H1 (cell line): ENCODE results near the gene KRTAP19-6. TPM values are rescaled to one million over a fixed set of nuclear protein-coding genes. Genes with fewer than 3 reads are reported as not detected.

Experiments
- CTCF ChIA-PET: fragments of 300-600 bp; sonication (Branson Sonifier 250); formaldehyde crosslinking; loops from one replicate; lab custom pipeline; 2021; ENCODE audit not compliant: partially characterized antibody; lab: Charles Lee
- POLR2A ChIA-PET: fragments of 300-600 bp; sonication (Branson Sonifier 250); formaldehyde crosslinking; loops from one replicate; lab custom pipeline; 2021; ENCODE audit warnings: inconsistent platforms; ENCODE audit not compliant: partially characterized antibody; lab: Charles Lee
- DNase-seq, 2 experiments: peaks; one replicate each; pipeline versions ENCODE4 v3.0.0 to v3.0.0-alpha.2; 2010 to 2022; ENCODE audit warnings: low spot score in 2 of 2, low read depth in 1 of 2, mixed read lengths in 1 of 2
- FAIRE-seq: peaks from 2 replicates; lab custom pipeline; 2011; peaks lifted over from hg19 to GRCh38; lab: Jason Lieb, UNC
- H2AFZ ChIP-seq: 2 replicates; pipeline ENCODE4 v1.8.1; 2012; ENCODE audit warnings: low read length, inconsistent platforms
- H2AK5ac ChIP-seq: 2 replicates; pipeline ENCODE4 v1.6.1; 2013; ENCODE audit warnings: low read depth, low read length
- H2BK120ac ChIP-seq: replicated peaks from 2 replicates; pipeline ENCODE3; 2013; ENCODE audit warnings: low read depth, low read length, inconsistent platforms
- H2BK12ac ChIP-seq: 2 replicates; pipeline ENCODE4 v1.6.1; 2013; ENCODE audit warnings: low read depth, low read length
- H2BK15ac ChIP-seq: 2 replicates; pipeline ENCODE4 v1.6.1; 2013; ENCODE audit warnings: low read length
- H2BK20ac ChIP-seq: 2 replicates; pipeline ENCODE4 v1.6.1; 2013; ENCODE audit warnings: low read length
- H2BK5ac ChIP-seq: 2 replicates; pipeline ENCODE4 v1.6.1; 2013; ENCODE audit warnings: low read depth, low read length
- H3K14ac ChIP-seq: 2 replicates; pipeline ENCODE4 v1.6.1; 2013; ENCODE audit warnings: inconsistent platforms; ENCODE audit not compliant: insufficient read length
- H3K18ac ChIP-seq: 2 replicates; pipeline ENCODE4 v1.6.1; 2013; ENCODE audit warnings: low read length; ENCODE audit errors: extremely low read depth
- H3K23ac ChIP-seq: 2 replicates; pipeline ENCODE4 v1.6.1; 2013; ENCODE audit warnings: inconsistent platforms; ENCODE audit not compliant: insufficient read length
- H3K23me2 ChIP-seq: 2 replicates; pipeline ENCODE4 v1.6.1; 2013; ENCODE audit warnings: low read depth, low read length
- H3K27ac ChIP-seq: 2 replicates; pipeline ENCODE4 v1.6.1; 2011; ENCODE audit warnings: low read depth, low read length, inconsistent platforms
- H3K27me3 ChIP-seq, 4 experiments: replicated peaks in 1 of 4; 1 replicate in 1 of 4; 2 replicates in 3 of 4; pipeline versions ENCODE4 v1.6.1 to v1.8.1; 2011 to 2013; ENCODE audit warnings: low read length in 3 of 4, mild to moderate bottlenecking in 3 of 4, inconsistent platforms in 2 of 4, mixed read lengths in 2 of 4, moderate library complexity in 1 of 4; ENCODE audit not compliant: control insufficient read depth in 3 of 4, insufficient read depth in 3 of 4; ENCODE audit errors: extremely low read depth in 1 of 4
- H3K36me3 ChIP-seq, 4 experiments: 2 replicates each; pipeline versions ENCODE4 v1.6.1 to v1.8.1; 2011 to 2013; ENCODE audit warnings: mild to moderate bottlenecking in 4 of 4, low read length in 3 of 4, moderate library complexity in 2 of 4, control low read depth in 1 of 4, inconsistent platforms in 1 of 4; ENCODE audit not compliant: insufficient read depth in 4 of 4, control insufficient read depth in 2 of 4
- H3K4ac ChIP-seq: replicated peaks from 2 replicates; pipeline ENCODE3; 2013; ENCODE audit warnings: low read length, low read depth, mixed read lengths, inconsistent platforms; ENCODE audit not compliant: insufficient read length
- H3K4me1 ChIP-seq, 4 experiments: replicated peaks in 1 of 4; 1 replicate in 1 of 4; 2 replicates in 3 of 4; pipeline versions ENCODE4 v1.6.1 to v1.8.1; 2011 to 2013; ENCODE audit warnings: low read length in 3 of 4, inconsistent platforms in 2 of 4, mixed read lengths in 1 of 4; ENCODE audit not compliant: insufficient read depth in 4 of 4, control insufficient read depth in 3 of 4
- H3K4me2 ChIP-seq, 2 experiments: 2 replicates each; pipeline versions ENCODE4 v1.6.1 to v1.8.1; 2011 to 2013; ENCODE audit warnings: low read depth in 2 of 2, low read length in 2 of 2, control low read depth in 1 of 2, inconsistent platforms in 1 of 2, mild to moderate bottlenecking in 1 of 2; ENCODE audit not compliant: insufficient read depth in 1 of 2
- H3K4me3 ChIP-seq, 4 experiments: fragments of 200-600, 300-600 bp in 1 of 4; sonication (generic), shearing (Covaris generic), sonication (Bioruptor Twin) in 1 of 4; 2 replicates each; pipeline versions ENCODE4 v1.5.1 to v1.8.1; 2011 to 2016; ENCODE audit warnings: low read length in 4 of 4, low read depth in 3 of 4, control low read depth in 2 of 4, inconsistent platforms in 2 of 4, mild to moderate bottlenecking in 2 of 4, mixed read lengths in 1 of 4, moderate library complexity in 1 of 4; ENCODE audit not compliant: insufficient read depth in 2 of 4; ENCODE audit errors: extremely low read depth in 1 of 4
- H3K56ac ChIP-seq: replicated peaks from 2 replicates; pipeline ENCODE3; 2013; ENCODE audit warnings: low read depth, mild to moderate bottlenecking, mixed read lengths, low read length, inconsistent platforms; ENCODE audit not compliant: insufficient read length
- H3K79me1 ChIP-seq: 2 replicates; pipeline ENCODE4 v1.6.1; 2013; ENCODE audit warnings: low read depth, low read length, control low read depth
- H3K79me2 ChIP-seq, 2 experiments: 2 replicates each; pipeline versions ENCODE4 v1.6.1 to v1.8.1; 2012 to 2013; ENCODE audit warnings: low read length in 2 of 2, mild to moderate bottlenecking in 2 of 2, inconsistent platforms in 1 of 2; ENCODE audit not compliant: insufficient read depth in 2 of 2, control insufficient read depth in 1 of 2
- H3K9ac ChIP-seq, 4 experiments: replicated peaks in 1 of 4; 1 replicate in 1 of 4; 2 replicates in 3 of 4; pipeline versions ENCODE4 v1.6.1 to v1.8.1; 2011 to 2013; ENCODE audit warnings: low read depth in 3 of 4, low read length in 3 of 4, control low read depth in 2 of 4, mild to moderate bottlenecking in 2 of 4, moderate library complexity in 2 of 4, inconsistent platforms in 1 of 4; ENCODE audit errors: extremely low read depth in 1 of 4
- H3K9me3 ChIP-seq, 2 experiments: 2 replicates each; pipeline versions ENCODE4 v1.6.1 to v1.8.1; 2012 to 2013; ENCODE audit warnings: mild to moderate bottlenecking in 2 of 2, moderate library complexity in 2 of 2, control low read depth in 1 of 2, inconsistent platforms in 1 of 2, low read depth in 1 of 2, low read length in 1 of 2, mixed read lengths in 1 of 2; ENCODE audit not compliant: insufficient read depth in 2 of 2
- H4K20me1 ChIP-seq, 2 experiments: replicated peaks in 1 of 2; 2 replicates each; pipeline versions ENCODE3 to v1.8.1; 2011 to 2013; ENCODE audit warnings: inconsistent platforms in 2 of 2, low read length in 2 of 2, mild to moderate bottlenecking in 1 of 2; ENCODE audit not compliant: insufficient read depth in 2 of 2, control insufficient read depth in 1 of 2
- H4K5ac ChIP-seq: 2 replicates; pipeline ENCODE4 v1.6.1; 2013; ENCODE audit warnings: low read length, low read depth, mixed read lengths, inconsistent platforms; ENCODE audit not compliant: insufficient read length
- H4K8ac ChIP-seq: 2 replicates; pipeline ENCODE4 v1.8.0; 2013; ENCODE audit warnings: mild to moderate bottlenecking, moderate library complexity, low read length, inconsistent platforms; ENCODE audit not compliant: insufficient read depth; ENCODE audit errors: extremely low read depth
- H4K91ac ChIP-seq: replicated peaks from 2 replicates; pipeline ENCODE3; 2013; ENCODE audit warnings: low read length, mixed read lengths, inconsistent platforms; ENCODE audit not compliant: insufficient read length
- CEBPB ChIP-seq: IDR thresholded peaks from 2 replicates; pipeline ENCODE4 v1.6.1; 2012; ENCODE audit warnings: low read depth, low read length
- CTBP2 ChIP-seq: IDR thresholded peaks from 2 replicates; pipeline ENCODE4 v1.7.0; 2011; ENCODE audit warnings: borderline replicate concordance, mild to moderate bottlenecking, moderate library complexity, mixed read lengths, low read length; ENCODE audit not compliant: insufficient read depth, insufficient read length
- WGBS, 2 experiments: shearing (Covaris generic) in 1 of 2; methylation state at CpG; one replicate each; pipeline versions ENCODE4 v1.1.6 to v1.1.7; 2013 to 2015; ENCODE audit warnings: low lambda C conversion rate in 2 of 2, mixed read lengths in 2 of 2, inconsistent platforms in 1 of 2, low coverage in 1 of 2, missing lambda C conversion rate in 1 of 2; ENCODE audit not compliant: insufficient replicate concordance in 2 of 2, insufficient coverage in 1 of 2, insufficient read length in 1 of 2; ENCODE audit errors: extremely low coverage in 1 of 2, missing lambda C conversion rate in 1 of 2; 5-methylcytosine and 5-hydroxymethylcytosine counted together
- polyA plus RNA-seq, 7 experiments: library from polyadenylated mRNA; depleted of rRNA in 3 of 7; stranded (reverse) in 5 of 7; unstranded in 2 of 7; fragments of >200 nt in 5 of 7; fragments of 200-250 nt in 2 of 7; gene quantifications; 1 replicate in 5 of 7; 2 replicates in 1 of 7; 4 replicates in 1 of 7; pipeline versions ENCODE4 v1.2.1 to v1.2.3, GENCODE V29; 2011 to 2013; ENCODE audit warnings: missing spikeins in 2 of 7, mixed read lengths in 2 of 7
- total RNA-seq: library from RNA; stranded (reverse); fragmentation: NEBNext Ultra II Directional; extraction: Animal tissue kit (Norgen Biotek cat#: 25700); gene quantifications from 2 replicates; pipeline ENCODE4 v1.2.1, GENCODE V29; 2021

The KRTAP19-6 gene
- total and polyA plus RNA-seq, 2 of the 8 experiments (the other 6 are each of a cell fraction or from before 2014, with no cell fraction given): not detected

- no peak overlapping the region for H2BK5ac ChIP-seq
- no peak overlapping the region for H2BK12ac ChIP-seq
- no peaks in the 10 kb centered on the region for H4K20me1 ChIP-seq
- H4K8ac ChIP-seq: no peak overlapping the region
- H3K27ac ChIP-seq: no peak overlapping the region
- H2BK15ac ChIP-seq: no peak overlapping the region
- no peaks in the 10 kb centered on the region for H3K79me1 ChIP-seq
- H2BK20ac ChIP-seq: no peak overlapping the region
- no peak overlapping the region for H3K18ac ChIP-seq
- no peak overlapping the region for H2AK5ac ChIP-seq
- H3K36me3 ChIP-seq: no peaks in the 10 kb centered on the region
- no peaks in the 10 kb centered on the region for H3K4me1 ChIP-seq
- ChIA-PET POLR2A (no interaction called here), CTCF (no interaction called here)
- no peak overlapping the region for H2AFZ ChIP-seq
- no peak overlapping the region for H4K91ac ChIP-seq
- H3K4me3 ChIP-seq: no peak overlapping the region
- H2BK120ac ChIP-seq: no peak overlapping the region
- H4K5ac ChIP-seq: no peak overlapping the region
- H3K56ac ChIP-seq: no peak overlapping the region
- no peak overlapping the region for H3K14ac ChIP-seq
- H3K9me3 ChIP-seq: 0 out of 4 replicates have a peak, but pooled peaks cover 0 to 2% of the 10 kb centered on the region in 2 experiments
- FAIRE-seq: no peak
- no peaks in the 10 kb centered on the region for H3K27me3 ChIP-seq
- no peak overlapping the region for H3K23ac ChIP-seq
- no peaks in the 10 kb centered on the region for H3K79me2 ChIP-seq
- no peak overlapping the region for H3K4ac ChIP-seq
- DNase-seq: no peak
- WGBS, 2 experiments: 96% methylated on average over 2 of the region's 2 CpGs; no CpG with 5 or more reads in 1 of the 2 experiments
- TF ChIP-seq CEBPB (peak; percentile 8; the same call in 1 of the 2 replicates), CTBP2 (no peak)
- no peak overlapping the region for H3K9ac ChIP-seq
- H3K4me2 ChIP-seq: no peak overlapping the region
- no peaks in the 10 kb centered on the region for H3K23me2 ChIP-seq
Observed at GRCh38 chr21:30555095-30555494, 13.4 kb upstream of the KRTAP19-6 start.
